Stimulated activated CD4-positive, alpha-beta T cell treated with anti-CD3 and anti-CD28 coated beads, Interleukin-15, amount 100 ng/mL, for 1 hour (primary cell): ENCODE data around the gene HADHB.
A peak's percentile ranks its signal among the peaks of the same experiment; 100 is the strongest.
"Not testable (repeated sequence)": the region's sequence is repeated elsewhere in the genome, so short reads cannot be mapped to it uniquely, and the experiment has no call there.

ENCODE experiments used
- DNase-seq, 2 donors: peaks; one replicate each; pipeline ENCODE4 v3.0.0-alpha.2; 2020; ENCODE audit warnings: low read depth in 1 of 2, low spot score in 1 of 2

Gene HADHB

DNA sequence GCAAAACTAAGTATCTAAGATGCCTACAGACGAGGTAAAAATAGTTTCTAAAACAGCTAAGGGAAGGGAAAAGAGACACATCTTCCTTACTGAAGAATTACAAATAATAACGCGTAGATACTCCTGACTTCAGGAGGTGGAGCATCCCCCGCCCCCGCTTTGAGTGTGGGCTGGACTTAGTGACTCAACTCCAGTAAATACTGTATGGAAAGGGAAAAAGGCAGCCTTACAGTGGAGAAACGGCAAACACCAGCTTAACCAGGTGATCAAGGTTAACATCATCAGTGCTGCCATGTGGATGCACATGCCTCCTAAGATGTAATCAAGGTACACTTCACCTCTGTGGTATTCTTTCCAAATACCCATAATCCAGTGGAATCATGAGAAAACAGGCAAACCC is 47.9 kb downstream of the HADHB start:
- no peak for DNase-seq

DNA sequence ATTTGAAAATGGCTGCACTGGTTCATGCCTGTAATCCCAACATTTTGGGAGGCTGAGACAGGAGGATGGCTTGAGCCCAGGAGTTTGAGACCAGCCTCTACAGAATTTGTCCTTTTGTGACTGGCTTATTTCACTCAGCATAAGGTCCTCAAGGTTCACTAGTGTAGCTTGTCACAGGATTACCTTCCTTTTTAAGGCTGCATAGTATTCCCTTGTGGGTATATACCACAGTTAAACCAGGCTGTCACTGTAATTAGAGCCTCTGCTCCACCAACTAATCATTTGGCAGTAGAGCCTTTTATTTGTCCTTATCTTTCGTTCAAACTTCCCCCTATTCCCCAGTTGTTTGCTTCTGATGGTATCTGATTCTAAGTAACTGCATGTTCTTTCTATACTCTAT is 50.8 kb downstream of the HADHB start:
- DNase-seq, result no peak

DNA sequence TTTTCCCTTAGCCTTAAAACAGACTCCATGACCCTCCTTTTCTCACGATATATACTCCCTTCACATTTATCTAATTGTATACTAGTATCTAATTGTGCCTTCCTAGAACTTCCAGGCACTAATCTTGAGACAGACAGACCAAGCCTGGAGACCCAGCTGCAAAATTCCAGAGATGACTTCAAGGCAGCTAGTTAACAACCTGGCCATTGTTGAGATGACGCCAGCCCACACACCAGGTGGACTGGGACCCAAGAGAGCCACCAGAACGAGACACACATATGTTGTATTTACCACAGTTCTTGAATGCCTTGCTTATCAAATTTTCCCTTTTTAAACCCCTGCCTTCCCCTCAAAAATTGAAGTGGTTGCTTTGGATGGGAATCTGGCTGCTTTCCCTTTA is 52.3 kb downstream of the HADHB start:
- DNase-seq, result no peak

DNA sequence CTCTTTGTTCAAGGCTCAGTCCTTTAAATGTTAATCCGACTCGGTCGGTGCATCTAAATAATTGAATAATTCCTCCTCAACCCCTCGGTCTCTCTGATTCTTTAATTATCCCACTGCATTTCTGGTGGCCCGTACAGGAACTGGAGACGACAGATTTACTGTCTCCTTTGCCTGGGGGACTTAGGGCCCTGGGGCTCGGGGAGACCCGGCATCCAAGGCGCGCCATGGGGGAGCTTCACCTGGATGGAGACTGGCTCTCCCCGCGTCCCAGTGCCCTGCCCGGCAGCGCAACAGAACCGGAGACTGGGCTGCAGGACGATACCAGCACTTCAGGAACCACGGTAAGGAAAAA is 53.5 kb downstream of the HADHB start:
- no peak for DNase-seq

DNA sequence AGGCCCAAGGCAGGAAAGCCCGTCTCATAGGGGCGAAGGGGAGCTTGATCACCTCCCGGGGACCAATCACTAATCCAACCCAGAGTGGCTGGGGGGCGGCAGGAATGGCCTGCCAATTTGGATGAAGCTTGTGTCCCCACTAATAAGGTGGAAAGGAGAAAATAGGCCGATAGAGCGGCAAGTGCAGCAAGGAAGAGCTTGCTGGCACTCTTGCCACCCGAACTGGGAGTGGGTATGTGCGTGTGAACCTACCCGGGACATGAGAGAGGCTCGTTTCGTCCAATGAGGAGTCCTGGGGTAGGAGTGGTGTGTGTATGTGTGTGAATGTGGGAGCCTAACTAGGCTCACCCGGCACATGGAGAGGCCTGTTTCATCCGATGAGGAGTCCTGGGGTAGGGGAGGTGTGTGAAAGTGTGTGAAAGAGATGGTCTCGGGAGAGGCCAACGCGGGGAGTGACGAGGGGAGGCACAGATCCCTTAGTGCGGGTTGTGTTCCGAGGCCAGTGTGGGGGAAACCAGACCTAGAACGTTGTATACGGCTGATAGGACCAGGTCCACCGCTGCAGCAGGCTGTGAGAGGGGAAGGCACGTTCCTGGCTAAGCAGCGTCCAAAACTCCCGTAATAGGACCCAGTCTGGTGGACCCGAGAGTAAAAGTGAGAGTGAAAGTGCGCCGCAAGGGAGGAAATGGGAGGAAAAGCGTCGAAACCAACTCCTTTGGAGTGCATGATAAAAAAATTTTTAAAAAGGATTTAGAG is 54.1 kb downstream of the HADHB start:
- peak in 1 of 2 donors; percentile 17 for DNase-seq

DNA sequence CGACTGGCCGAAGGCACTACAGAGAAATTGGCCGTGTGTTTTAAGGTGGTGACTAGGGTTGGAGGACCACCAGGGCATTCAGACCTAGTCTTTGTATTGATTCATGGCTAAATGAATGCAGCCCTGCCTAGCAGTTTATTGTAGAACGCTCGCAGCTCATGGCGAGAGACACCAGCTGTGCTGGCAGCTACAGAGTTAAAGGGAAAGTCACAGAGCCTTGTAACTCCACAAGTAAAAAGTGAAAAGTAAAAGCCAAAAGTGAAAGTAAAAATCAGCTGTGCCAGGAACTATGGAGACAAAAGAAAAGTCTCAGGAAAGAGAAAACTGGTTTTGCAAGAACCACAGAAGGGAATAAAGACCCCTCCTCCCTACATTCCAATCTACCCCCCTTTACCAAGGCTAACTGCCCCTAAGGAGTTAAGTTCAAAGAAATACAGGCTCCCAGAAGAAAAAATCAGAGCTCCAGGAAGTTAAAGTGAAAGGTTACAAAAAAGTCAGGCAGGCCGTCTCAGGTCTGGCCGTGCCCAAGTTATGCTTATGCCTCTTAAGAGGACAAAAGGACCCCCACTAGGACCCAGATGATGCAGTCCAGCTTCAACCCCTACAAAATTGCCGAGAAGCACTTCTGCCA is 54.8 kb downstream of the HADHB start:
- no peak for DNase-seq

DNA sequence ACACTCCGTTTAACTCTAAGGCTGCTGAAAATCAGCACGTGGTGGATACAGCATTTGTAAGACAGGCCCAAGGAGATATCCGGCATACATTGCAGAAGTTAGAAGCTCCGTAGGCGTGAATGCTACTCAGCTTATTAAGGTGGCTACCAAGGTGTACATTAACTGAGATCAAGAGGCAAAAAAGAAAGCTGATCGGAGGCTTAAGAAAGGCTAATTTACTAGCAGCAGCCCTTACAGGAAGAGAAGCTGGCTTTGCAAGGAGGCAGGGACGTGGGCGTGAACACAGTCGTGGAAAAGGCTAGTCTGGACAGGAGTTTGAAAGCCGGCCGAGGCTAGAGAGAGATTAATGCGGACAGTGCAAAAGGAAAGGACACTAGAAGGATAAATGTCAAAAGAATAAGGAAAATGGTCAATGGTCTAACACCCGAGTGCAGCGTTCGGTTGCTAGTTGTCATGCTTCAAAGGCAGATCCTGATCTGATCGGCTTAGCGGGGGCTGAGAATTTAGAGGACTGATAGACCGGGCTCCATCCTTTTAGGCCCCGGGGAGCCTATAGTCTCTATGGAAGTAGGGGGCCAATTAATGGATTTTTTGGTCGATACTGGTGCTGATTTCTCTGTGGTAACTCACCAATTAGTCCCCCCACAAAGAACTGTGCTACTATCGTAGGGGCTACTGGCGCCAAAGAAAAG is 55.6 kb downstream of the HADHB start:
- no peak for DNase-seq

DNA sequence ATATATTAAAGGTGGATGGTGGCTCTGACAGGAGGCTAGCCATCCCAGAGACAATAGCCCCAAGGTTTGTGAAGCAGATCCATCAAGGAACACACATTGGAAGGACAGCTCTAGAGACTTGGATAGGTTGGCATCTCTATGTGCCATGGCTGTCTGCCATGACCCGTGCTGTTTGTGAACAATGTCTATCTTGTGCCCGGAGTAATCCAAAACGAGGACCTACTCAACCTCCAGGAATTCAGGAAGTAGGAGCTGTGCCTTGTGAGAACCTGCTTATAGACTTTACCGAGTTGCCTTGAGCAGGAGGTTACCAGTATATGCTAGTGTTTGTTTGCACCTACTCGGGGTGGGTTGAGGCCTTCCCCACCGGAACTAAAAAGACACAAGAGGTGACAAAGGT is 58.1 kb downstream of the HADHB start:
- no peak for DNase-seq

DNA sequence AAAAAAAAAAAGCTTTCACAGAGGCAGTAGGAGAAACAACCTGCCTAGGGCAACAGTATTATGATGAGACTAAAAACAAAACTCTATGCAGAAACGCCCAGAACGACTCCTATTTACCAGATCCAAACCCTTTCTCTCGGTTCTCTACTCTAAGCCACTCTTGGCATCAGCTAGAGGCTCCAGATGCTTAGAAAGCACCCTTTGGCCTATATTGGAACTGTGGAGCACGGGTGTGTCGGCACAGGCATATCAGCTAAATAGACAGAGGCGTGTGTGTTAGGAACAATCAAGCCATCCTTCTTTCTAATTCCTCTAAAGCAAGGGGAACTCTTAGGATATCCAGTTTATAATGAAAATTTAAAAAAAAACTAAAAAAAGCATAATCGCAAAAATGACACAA is 60.4 kb downstream of the HADHB start:
- not testable (repeated sequence) for DNase-seq

DNA sequence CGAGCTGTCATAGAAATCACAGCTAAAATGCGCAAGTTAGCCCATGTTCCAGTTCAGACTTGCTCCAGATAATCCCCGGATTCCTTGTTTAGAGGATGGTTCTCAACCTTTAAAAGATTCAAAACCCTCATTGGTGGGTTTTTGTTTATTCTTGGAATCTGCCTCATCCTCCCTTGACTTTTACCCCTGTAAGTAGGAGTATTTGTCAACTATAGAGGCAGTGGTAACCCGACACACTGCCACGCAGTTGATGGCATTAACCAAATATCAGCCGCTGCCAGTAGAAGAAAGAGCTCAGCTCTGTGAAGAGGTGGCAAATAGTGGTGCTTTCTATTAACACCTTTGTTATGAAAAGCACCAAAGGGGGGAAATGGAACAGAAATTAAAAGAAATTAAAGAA is 60.8 kb downstream of the HADHB start:
- no peak for DNase-seq

DNA sequence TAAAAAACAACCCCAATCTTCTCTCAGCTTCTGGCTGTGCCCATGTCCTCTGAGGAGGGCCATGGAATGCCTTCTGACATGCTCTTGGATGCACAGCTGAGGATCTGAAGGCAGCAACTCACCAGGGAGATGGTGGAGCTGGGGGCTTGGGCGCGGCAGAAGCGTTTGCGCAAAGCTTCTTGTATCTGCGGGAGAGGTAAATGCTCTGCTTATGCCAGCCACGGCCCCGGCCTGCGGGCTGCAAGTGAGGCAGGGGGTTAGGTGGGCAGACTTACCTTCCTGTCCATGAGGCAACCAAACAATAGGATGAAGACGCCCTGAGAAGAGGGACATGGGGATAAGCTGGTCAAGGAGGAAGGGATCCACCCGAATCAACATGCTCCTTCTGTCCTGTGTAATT is 65.2 kb downstream of the HADHB start:
- DNase-seq, result no peak

DNA sequence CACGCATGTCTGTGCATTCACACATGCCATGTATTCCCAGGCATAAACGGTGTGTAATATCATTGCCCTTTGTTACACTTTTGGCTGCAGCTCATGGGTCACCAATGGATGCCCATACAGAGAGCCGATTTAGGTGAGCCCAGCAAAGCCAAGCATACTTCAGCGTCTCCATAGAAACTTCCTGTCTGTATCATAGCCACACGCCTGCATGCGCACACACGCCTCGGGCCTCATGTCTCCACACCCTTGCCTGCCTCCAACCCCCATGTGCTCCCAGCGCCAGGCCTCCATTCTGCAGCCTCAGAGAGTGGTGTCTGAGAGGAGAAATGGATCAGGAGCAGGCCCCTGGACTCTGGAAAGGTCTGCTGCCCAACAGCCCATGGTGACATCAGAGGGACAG is 67.7 kb downstream of the HADHB start:
- no peak for DNase-seq

DNA sequence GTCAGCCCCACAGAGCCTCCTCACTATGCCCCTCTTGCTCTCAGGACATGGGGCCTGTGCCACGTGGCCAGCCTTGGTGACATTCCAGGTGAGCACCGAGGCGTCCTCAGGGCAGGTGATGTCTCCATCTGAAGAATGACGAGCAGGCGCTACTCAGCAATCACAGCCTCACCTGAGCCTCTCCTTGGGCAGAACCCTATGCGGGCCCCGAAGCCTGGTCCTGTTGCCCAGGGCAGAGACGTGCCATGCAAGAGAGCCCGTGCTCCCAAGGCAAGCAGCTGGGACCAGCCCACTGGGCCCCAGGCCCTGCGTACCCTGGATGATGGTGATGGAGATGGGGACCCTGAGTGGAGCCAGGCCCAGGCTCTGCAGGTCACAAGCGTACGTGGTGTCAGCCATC is 68.7 kb downstream of the HADHB start:
- DNase-seq, result no peak

DNA sequence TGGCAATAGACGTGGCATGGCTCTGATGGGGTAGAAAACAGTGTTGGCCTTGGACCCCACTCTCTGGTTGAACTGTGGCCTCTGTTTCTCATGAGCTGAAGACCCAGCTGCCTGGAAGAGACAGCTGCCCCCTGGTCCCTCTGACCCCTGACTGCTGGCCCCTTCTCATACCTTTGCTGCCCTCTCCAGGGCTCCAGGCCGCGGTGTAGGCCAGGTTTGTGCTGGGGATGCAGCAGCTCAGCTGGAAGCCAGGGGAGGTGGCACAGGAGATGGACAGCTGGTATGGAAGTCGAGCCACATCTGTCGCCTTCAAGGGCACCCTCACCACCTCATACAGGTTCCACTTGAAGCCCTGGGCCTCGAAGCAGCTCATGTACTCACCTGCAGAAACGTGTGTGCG is 69.5 kb downstream of the HADHB start:
- DNase-seq, result no peak

DNA sequence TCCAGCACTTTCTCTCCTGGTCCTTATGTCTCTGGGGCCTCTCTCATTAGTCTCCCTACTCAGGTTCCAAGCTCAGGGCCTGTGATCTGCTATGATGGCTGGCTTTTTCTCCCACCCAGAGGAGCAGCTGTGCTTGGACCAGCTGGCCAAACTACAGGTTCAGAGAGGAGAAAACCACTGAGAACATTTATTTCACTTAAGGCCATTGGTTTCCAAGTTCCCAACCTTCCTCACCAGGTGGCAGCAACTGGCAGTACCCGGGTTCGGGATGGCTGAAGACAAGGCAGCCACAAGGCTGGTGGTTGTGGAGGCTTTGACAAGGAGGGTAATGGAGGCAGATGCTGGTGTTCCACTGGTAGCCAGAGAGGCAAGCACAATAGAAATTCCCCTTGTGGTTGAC is 71.3 kb downstream of the HADHB start:
- no peak for DNase-seq

DNA sequence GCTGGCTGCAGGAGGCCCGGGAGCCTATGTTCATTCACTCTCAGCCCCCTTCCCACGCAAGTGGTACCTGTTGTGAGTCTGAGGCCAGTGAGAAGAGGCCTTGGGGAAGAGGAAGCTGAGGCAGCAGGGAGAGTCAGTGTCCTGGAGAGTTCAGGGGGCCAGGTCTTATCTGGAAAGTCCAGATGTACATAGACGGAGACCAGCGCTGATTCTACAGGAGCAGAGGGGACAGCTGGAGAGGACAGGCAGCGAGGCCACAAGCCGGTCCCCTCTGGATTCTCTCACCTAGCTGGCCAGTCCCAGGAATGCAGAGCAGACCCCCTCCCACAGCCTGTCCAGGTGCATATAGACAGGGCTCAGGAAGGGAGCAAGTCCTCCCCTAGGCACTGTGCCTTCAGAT is 72.1 kb downstream of the HADHB start:
- DNase-seq, result no peak

DNA sequence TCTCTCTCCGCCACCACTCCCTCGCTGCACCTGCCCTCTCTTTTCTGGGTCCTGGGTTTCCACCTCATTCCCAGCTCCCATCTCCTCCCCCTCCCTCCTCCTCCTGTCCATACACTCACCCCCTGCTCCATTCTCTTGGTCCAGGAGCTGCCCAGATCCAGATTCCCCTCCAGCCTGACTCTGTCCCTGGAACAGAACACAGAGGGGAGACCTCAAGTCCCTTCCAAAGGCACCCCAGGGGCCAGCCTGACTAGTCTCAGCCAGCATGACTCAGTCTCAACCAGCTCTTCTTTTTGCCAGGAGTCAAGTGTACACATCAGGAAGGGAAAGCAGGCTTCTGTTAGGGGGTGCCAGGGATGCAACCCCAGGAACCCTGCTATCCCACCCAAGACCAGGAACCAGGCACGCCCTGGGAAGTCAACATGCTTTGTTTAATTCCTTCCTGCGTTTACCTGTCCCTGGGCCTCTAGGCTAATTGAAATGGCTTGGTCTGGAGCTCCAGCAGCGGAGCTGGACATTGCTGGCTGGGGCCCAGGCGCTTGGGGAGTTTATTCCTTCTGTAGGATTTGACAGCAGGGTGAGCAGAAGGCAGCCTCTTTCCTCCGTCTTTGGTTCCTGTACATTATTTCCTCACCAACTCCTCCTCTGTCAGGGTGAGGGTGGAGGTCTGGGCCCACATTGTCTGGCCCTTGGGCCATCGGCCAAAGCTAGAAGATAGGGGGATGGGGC is 72.8 kb downstream of the HADHB start:
- no peak for DNase-seq

DNA sequence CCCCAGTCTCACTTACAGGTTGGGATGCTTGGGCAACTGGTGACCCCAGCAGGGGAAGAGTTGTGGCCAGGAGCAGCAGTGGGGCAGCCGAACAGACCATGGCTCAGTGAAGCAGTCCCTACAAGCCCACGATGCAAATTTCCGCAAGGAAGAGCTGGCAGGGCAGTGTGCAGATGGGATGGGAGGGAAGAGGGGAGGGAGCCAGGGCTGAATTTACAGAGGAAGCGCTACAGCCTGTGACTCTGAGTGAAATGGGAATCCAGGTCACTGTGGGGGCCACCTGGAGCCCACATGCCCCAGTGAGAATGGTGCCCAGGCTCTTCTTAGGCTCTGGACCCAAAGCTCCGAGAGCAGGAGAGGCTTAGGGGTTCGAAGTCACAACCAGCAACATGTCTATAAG is 74.2 kb downstream of the HADHB start:
- no peak for DNase-seq

DNA sequence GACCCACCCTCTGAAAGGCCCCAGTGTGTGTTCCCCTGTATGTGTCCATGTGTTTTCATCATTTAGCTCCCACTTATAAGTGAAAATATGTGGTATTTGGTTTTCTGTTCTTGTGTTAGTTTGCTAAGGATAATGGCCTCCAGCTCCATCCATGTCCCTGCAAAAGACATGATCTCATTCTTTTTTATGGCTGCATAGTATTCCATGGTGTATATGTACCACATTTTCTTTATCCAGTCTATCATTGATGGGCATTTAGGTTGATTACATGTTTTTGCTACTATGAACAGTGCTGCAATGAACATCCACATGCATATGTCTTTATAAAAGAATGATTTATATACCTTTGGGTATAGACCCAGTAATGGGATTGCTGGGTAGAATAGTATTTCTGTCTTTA is 79.7 kb downstream of the HADHB start:
- DNase-seq, result not testable (repeated sequence)

DNA sequence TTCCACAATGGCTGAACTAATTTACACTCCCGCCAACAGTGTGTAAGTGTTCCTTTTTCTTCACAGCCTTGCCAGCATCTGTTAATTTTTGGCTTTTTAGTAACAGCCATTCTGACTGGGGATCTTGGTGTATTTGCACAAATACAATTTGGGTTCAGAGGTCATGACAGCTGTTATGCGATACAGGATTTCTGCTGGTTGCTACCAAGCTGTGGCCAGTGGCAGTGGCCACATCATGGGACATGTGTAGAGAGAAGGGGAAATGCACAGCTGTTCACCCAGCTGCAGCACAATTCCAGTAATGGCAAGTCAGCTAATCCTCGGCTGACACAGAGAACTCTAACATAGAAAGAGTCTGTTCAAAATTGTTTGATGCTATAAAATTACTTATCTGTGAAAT is 80.2 kb downstream of the HADHB start:
- DNase-seq, result no peak

DNA sequence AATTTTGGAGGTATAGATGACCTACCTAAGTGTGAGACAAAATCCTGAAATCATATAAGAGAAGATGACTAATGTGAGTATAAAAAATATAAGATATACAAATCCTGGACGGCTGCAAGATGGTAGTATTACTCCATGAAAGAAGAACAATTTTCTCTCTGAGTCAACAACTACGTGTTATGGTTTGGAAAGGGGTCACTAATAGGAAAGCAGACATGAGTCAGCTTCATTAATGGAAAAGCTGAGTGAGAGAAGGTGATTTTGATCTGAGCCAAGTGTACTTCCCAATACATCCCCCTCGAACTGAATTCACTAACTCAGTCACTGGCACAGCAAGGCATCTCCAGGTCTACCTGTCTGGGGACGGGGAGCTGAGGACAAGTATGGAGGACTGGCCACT is 81.1 kb downstream of the HADHB start:
- no peak for DNase-seq

DNA sequence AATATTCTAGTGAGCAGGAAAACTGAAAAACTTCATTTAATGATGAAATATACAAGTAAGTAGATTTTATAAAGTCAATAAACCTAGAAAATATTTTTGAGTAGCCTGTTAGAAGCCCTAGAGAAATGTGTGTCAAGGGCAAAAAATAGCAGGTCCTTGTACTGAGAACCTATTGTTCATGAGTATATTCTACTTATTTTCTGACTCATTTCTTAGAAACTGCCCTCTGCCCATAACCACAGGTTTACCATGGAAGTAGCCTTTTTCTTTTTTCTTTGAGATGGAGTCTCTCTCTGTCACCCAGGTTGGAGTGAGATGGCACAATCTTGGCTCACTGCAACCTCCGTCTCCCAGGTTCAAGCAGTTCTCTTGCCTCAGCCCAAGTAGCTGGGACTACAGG is 81.8 kb downstream of the HADHB start:
- DNase-seq, result no peak
